NCI-H345 treated with DMSO at 0.1 percent for 48 hours (cell line): Measurements from ENCODE around the gene TRIM10.

Source experiments
- DNase-seq: peaks from one replicate; lab custom pipeline; 2025; ENCODE audit not compliant: unreplicated experiment; lab: John Stamatoyannopoulos, UW

Gene TRIM10, protein sequence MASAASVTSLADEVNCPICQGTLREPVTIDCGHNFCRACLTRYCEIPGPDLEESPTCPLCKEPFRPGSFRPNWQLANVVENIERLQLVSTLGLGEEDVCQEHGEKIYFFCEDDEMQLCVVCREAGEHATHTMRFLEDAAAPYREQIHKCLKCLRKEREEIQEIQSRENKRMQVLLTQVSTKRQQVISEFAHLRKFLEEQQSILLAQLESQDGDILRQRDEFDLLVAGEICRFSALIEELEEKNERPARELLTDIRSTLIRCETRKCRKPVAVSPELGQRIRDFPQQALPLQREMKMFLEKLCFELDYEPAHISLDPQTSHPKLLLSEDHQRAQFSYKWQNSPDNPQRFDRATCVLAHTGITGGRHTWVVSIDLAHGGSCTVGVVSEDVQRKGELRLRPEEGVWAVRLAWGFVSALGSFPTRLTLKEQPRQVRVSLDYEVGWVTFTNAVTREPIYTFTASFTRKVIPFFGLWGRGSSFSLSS

DNA sequence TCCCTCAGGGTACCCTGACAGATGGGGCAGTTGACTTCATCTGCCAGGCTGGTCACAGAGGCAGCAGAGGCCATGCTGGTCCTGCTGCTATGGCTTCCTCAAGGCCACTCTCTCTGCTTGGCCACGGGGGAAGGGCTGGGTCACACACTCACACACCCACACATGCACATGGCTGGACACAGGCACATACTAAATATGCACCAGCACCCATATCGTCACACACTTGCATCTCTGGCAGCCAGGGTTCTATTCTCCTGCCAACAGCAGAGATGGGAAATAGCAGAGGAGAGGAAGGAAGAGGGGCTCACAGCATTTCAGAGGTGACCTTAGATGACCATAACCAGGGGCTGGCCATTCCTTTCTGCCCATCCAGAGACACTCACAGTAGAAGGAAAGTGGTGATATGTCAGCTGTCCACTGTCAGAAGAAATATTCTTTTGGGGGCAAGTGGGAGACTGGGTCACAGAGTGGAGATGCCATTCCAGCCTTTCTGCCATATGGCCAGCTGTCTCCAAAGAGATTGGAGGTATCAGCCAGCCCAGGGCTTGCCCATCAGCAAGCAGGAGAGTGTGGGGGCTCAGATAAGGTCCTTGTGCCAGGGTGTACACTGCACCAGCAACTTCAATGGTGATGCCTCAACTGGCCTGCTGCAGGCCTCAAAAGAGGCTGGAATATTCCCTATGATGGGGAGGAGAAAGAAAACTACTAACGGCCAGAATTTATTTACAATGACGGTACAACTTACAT lies at the start of gene TRIM10:
TSS of gene TRIM10 (minus strand) at position 427 of the 747 bp plus-strand sequence. CDS start at position 74, 353 bp downstream.
- no peak for DNase-seq

DNA sequence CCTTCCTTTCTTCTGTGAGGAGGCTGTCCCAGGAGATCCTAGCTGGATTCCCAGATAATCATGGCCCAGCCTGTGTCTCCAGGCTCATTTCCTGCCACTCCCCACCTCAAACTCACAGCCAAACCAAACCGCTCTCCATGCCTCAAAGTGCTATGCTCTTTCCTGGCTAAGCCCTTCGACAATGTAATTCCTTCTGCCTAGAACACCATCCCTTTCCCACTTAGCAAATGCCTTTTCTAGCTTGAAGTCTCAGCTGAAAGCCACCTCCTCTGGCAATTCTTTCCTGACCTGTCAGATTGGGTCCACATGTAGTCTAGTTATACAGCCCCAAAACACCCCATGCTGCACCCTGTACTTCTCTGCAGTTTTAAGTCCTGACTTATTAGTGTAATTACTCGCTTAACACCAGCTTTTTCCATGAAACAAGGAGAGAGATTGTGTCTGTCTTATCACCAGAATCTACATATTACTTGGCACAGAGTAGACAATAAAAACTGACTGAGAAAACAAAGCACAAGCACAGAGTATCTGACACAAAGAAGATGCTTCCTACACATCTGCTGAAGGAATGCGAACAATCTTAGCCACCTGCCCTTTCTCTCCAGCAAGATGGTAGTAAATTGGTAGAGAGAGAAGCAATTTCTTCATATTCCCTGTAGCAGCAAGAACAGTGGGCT lies 46.7 kb upstream of the TRIM10 start:
- DNase-seq = no peak

DNA sequence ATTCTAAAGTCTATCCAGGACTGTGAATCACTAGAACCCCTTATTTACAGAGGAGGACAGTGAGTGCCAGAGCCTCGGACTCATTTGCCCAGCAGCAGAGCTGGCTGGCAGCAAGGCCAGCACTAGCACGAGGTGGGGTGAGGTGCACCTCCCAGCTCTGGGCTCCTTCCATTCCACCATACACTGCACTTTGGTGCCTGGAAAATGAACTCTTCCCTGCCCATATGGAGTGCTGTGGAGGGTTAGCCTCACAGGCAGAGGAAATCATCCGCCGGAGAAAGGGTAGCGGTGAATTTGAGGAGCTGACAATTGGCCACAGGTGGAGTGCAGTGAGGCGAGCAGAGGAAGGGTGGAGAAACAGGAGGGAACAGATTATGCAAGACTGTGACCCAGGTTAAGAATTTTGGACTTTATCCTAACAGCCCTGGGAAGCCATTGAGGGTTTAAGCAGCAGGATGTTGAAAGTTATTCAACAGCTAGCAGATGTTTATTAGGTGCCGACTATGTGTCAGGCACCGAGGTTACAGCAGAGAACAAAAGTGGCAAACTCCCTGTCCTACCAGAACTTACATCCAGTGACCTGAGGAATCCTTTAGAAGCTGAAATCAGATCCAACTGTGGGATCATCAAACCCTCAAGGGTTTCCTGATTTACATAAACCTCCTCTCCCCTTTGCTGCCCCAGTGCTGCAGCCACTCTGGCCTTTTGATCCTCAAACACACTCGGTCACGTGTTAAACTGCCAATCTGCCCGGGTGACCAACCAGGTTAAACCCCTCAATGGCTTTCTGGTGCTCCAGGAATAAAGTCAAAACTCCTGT lies 46.0 kb upstream of the TRIM10 start:
- no peak for DNase-seq

DNA sequence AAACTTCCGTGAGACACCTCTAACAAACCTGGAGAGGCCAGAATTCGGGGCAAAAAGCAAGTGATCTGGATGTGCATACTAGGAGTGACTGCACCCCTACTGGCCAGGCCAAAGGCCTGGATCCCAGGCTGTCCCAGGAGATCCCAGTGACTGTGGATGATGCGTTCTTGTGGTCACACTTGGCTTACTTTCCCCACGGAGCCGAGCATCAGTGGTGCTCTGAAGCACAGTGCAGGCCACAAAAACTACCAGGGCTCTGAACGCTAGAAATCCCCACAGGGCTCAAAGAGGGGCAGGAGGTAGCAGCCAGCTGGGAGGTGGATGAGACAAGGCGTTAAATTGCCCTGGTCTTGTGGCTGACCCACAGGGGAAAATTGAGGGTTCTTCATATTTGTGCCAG lies 45.1 kb upstream of the TRIM10 start:
- no peak for DNase-seq

DNA sequence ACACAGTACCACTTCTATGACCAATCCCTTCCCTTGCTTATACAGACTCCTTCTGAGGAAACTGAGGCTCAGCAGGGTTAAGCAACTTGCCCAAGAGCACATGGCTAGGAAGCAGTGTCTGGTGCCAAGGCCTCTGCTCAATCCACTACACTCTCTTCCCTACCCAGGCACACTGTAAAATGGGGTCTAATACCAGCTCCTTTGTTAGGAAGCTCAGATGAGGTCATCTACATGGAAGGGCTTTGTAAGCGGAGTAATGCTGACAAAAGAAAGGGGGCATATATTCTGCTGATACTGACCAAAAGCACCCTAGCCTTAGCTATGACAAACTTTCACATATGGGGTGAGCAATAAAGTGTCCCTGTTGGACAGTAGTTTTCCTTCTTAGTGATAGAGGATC lies 43.1 kb upstream of the TRIM10 start:
- no peak for DNase-seq

DNA sequence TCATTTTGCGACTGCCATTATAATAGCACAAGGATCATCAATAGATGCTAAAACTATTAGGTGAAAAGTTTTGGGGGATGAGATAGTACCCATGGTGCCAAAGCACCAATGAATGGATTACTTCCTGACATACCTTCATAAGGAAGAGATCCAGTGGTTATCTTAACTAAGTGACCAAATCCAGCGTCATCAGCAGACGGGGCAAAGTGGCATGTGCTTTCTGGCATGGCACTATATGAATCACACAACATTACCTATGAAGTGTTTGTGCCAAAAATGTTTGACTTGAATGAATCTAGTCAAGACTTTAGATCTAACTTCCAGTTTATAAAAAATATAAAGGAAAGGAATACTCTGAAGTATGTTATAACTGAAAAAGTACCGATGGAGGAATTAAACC lies 41.4 kb upstream of the TRIM10 start:
- DNase-seq = no peak

DNA sequence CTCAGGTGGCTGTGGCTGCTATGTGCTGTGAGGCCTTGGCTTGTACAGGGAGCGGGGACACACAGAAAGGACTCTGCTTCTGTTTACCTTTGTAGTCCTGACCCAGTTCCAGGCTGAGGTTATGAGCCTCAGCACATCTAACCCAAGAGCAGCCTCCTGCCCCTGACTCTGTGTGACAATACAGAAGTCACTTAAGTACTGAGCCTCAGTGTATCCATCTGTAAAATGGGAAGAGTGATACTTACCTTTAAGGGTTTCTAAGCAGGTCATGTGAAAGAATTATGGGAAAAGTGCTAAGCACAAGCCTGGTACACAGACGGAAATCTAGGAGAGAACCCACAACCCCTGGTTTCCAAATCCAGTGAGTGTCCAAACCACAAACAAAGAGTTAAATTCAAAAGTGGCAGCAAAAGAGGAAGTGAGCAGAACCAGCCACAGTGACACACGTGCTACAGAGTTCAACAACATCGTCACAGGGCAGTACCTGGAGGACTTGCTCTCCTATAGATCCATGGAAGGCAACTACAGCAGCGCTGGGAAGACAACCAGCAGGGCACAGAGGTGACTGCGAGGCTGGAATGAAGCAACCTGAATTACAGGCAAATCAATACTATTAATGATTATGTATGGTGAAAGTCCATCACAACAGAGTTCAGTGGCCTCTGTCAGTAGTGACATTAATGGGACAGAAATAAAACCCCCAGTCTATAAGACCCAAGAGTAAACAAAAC lies 39.7 kb upstream of the TRIM10 start:
- no peak for DNase-seq

DNA sequence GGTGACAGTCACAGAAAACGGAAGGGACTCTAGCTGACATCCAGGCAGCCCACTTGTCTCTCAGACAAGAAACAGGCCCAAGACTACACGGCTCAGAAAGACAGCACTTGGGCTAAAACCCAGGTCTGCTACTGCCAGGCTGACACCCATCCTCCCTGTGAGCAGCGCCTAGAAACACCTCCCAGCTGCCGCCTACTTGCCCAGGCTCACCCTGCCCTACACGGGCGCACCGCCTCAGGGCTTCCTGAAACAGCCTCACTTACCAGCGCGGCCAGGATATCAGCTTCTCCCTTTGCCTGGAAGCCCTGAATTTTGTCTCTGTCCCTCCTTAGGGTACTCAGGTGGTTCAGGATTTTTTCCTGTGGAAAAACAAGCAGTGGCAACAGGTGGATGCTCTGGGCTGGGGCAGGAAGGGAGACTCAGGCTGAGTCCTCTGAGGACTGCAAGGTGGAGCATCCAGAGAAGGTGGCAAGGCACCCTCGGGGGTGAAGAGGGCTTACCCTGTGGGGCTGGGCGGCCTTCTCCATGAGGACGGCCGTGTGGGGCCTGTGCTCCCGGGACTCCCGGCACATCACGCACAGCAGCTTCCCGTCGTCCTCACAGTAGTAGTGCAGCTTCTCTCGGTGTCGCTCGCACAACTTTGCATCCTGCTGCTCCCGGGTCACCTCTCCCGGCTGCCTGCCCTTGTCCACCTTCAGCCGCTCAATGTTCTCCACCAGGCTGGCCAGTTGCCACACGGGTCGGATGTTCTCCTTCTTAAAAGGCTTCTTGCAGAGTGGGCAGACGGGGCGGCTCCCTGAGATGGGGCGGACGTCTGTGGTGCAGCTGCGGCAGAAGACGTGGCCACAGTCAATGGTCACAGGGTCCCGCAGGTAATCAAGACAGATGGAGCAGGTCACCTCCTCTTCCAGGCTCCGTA lies 37.4 kb upstream of the TRIM10 start:
- no peak for DNase-seq

DNA sequence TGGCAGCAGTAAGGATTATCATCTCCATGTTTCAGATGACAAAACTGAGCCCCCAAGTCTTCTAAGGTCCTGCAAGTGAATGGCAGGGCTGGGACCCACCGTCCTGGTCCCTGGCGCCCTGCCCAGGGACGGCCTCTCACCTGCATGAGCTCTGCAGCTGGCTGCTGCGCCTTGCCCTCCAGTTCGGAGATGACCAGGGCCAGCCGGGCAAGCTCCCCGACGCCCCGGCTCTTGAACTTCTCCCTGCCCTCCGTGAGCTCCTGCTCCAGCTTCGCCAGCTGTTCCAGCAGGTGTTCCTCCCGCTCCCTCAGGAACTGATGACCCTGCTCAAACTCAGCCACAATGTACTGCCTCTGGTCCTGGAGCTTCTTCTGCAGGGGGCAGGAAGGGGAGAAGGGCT lies 35.4 kb upstream of the TRIM10 start:
- DNase-seq = no peak

DNA sequence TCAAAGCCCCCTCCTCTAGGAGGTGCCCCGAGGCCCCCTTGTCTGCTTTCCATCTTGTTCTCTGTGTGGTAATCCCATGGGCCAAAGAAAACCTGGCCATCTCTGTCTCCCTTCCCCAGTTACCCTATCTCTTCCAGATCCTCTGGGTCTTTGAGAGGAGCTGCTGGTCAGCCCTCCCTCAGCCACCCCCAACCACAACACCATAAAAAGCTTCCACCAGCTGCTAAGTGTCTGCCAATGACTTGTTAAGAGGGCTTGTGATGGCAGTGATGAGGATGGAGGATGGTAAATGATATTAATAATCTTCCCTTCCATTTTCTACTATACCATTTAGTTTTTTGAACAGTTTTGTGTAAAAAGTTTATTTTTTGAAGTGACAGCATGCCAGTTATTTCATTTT lies 34.9 kb upstream of the TRIM10 start:
- DNase-seq = no peak

DNA sequence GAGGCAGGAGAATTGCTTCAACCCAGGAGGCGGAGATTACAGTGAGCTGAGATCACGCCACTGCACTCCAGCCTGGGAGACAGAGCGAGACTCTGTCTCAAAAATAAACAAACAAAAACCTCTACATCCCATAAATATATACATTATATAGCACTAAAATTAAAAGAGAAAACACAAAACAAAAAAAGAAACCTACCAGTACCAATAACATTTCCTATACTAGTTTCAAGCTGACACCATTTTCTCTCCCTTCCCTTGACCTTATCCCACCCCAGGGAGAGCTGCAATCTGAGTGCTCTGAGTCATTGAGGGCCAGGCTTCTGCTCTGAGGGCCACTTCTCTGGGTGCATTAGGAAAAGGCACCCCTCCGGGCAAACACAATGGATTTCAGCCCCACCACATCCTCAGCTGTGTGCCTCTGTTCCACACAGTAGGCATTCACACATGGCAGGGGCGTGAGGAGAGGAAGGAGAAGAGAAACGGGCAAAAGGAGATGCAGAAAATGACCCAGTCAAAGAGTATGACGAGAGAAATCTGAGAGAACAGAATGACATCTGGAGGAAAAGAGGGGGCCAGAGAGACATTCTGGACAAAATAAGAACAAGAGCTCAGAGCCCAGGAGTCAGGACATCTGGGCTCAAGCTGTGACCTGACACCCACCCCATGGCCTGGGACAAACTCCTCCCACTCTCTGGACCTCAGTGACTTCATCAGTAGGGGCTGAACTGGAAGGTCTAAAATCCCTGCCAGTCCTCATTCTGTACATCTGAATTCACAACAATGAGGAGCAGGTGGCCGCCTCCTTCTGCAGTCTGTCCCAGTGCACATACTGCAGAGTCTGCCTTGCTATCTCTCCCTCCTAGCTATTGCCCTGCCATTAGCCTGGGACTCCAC lies 34.0 kb upstream of the TRIM10 start:
- no peak for DNase-seq

DNA sequence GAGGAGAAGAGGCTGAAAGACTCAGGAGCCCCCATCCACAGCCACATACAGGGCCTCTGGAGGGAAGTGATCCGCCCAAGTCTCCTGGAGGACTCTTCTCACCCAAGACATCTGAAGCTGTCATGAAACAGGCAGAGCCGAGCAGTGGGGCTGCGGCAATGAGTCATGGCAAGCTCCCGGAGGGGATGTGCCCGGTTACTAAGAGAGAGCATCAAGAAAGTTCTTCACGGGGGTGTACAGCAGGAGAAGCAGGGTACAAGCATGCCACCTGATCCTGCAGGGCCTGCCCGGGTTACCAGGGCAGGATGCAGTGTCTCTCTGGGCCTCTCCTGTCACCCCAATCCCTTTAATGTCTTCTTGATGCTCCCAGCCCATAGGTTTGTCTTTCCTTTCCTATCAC lies 31.1 kb upstream of the TRIM10 start:
- DNase-seq = no peak

DNA sequence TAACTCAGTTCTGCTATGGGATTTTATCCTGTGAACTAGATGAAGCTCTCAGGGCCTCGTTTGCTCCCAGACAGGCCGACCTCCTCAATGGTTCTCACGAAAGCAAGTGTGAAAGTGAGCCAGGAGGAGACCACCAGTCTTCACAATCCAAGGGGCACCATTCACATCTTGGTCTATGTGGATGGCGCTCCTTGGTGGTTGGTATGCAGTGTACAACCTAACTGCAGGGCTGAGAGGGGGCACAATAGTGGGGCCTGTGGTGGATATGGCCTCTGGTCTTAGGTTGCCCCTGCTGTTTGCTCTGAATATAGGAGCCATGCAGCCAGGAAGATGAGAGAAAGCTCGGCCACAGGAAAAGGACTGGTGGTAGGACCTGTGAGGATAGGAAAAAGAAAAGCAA lies 27.5 kb upstream of the TRIM10 start:
- DNase-seq = no peak

DNA sequence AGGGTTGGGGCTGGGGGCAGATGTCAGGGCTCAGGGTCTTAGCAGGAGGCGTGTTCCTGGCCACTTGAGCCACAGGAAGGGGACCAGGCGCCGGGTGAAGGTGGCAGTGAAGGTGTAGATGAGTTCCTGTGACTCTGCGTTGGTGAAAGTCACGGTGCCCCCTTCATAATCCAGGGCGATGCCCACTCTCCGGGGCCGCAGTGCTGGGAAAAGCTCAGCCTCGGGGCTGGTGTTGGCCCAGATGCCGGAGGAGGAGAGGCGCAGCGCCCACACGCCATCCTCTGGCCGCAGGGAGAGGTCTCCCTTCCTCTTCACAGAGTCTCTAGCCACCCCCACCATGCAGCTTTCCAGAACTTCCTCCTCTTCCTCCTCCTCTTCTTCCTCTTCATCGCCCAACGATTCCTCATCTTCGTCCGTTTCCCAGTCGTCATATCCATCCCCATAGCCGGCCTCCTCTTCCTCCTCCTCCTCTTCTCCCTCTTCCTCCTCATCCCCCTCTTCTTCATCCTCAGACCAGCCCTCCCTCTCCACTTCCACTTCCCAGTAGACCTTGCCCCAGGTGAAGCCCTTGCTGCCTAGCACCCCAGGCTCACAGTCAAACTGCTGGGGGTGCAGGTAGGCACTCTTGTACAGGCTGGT lies 25.0 kb upstream of the TRIM10 start:
- DNase-seq = no peak

DNA sequence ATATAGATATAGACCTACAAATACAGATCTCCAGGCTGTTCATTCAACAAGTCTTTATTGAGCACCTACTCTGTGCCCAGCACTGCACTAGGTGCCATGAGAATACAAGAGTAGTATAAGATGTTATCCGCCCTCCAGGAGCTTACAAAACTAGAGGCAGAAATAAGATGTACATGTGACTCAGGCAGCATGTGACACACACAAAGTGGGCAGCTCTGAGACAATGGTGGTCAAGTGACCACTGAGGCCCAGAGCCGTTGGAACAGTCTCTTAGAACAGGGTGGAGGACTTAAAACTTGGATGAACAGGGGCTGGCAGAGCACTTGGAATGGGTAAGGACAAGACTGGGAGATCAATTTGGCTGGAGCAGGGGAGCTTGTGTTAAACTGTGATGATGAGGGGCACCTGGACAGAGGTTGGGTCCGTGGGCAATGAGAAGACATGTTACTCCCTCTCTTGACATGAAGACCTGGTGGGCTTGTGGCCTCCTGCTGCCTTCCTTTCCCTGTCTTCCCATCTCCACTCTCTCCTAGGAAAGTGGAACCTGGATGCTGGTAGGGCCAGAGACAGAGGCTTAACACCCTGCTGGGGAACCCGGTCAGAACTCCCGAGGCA lies 23.5 kb upstream of the TRIM10 start:
- DNase-seq = no peak

DNA sequence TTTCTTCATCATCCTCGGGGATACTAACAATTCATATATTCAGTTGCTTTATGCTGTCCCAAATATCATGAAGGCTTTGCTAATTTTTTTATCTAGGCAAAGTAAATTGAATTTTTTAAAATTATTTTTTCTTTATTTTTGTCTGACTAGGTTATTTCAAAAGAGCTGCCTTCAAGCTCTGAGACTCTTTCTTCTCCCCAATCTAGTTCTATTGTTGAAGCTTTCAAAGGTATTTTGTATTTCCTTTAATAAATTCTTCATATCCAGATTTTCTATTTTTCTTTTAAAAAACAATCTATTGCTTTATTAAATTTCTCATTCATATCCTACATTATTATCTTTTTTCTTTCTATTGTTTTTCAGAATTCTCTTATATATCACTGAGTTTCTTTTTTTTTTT lies 19.1 kb upstream of the TRIM10 start:
- DNase-seq = no peak

DNA sequence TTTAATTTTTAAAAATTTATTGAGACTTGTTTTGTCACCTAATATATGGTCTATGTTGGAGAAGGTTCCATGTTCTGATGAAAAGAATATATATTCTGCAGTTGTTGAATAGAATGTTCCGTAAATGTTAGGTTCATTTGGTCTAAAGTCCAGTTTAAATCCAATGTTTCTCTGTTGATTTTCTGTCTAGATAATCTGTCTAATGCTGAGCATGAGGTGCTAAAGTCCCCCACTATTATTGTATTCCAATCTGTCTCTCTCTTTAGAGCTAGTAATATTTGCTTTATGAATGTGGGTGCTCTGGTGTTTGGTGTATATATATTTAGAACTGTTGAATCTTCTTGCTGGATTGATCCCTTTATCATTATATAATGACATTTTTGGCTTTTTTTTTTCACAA lies 17.8 kb upstream of the TRIM10 start:
- no peak for DNase-seq
